ENCODE results near the gene EXOC7. TPM values are rescaled to one million over a fixed set of nuclear protein-coding genes. Genes with fewer than 3 reads are reported as not detected.
"Not testable (repeated sequence)": the region's sequence is repeated elsewhere in the genome, so short reads cannot be mapped to it uniquely, and the experiment has no call there.

EXOC7 gene
- total RNA-seq, 1 donor from 2014 or later: 93.3 TPM

DNA sequence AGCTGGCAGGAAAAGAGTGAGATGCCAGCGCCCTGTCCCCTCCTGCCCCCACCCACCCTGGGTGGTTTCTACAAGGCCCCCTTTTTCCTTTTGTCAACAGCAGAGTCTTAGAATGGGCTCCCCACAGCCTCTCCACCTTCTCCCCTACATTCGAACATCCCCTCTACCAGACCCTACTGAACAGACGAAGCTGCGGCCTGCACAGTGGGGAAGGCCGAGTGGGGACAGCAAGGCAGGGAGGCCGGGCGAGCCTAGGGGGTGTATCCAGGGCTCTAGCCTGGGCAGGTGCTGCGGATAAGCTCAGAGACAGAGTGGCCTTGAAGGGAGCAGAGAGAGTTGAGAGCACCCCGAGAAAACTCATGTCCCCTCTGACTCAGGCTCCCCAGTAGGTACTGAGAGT is 17.2 kb downstream of the EXOC7 start:
- DNase-seq: no peak

DNA sequence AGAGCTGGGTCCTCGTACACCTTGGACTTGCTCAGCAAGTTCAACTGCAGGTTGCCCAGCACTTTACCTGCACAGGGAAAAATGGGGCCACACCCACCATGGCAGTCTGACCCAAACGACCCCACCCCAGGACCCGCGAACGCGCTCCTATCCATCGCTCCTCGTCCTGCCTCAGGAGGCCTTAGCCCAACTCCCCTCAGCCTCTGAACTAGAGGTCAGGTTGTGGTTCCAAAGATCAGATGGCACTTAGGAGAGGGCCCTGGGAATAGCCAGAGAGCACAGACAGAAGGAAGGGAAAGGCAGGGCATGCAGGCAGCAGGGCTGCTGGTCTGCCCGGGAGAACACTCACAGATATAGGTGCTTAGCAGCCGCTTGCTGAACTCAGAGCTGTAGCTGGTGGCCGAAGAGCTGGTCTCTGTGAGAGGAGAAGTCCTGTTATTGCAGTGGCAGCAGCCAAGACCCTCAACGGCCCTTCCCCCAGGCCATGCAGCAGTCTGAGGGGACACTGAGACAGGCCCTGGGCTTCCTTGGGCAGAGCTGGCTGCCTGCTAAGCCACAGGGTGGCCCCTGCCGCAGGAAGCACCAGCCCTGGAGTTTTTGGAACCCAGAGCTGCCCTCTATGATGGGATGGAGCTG is 17.7 kb downstream of the EXOC7 start:
- no peak for DNase-seq

DNA sequence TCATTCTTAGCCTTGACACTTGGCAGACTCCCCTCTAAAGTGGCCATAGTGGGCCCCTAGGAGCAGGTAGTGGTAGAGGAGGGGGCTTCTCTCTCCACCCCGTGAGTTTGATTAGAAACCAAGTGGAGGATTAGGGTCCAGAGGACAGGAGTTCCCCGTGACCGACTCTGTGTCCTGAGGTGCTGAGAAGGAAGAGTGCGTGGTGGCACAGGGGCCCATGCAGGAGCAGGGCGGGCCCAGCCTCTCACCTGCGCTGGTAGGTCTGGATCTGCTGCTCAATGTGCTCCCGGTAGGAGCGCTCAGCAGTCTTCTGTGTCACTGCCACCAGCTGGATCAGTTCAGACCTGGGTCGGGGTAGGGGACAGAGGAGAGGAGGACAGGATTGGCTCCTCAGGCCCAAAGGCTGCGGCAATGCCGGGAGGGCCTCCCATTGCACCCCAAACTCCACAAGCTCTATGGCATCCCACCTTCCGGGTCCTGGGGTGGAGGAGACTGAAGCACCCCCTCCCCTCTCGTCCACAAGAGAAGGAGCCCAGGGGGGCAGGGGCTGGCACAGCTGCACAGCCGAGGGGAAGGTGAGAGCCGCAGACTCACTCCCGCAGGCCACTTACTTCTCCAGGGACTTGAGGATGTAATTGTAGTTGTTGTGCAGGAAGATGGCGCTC is 18.4 kb downstream of the EXOC7 start:
- DNase-seq: no peak

DNA sequence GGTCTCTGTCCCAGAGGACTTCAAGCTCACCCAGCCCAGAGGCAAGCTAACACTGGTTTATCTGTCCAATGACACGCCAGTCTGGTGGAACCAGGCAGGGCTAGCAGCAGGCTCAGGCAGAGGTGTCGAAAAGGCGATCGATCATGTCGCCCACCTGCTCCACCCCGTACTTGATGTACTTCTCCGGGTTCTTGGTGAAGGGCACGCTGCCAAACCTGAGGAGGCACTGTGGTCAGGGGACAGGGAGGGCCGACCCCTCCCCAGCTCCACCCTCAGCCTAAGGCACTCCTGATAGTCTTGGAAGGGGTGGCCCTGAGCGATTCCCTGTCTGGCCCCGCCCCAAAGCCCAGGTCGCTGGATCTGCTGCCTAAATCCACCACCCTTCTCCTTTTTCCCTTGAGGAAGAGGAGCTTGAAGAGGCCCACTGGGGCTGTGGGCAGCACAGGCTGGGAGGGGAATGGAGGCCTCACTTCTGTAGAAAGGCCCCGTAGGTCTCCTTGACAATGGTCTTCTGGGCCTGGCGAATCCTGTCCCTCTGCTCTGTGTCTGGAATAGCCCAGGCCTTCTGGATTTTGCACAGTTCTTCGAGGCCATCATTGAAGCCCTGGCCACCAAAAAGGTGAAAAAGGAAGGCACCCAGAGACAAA is 19.9 kb downstream of the EXOC7 start:
- no peak for DNase-seq

DNA sequence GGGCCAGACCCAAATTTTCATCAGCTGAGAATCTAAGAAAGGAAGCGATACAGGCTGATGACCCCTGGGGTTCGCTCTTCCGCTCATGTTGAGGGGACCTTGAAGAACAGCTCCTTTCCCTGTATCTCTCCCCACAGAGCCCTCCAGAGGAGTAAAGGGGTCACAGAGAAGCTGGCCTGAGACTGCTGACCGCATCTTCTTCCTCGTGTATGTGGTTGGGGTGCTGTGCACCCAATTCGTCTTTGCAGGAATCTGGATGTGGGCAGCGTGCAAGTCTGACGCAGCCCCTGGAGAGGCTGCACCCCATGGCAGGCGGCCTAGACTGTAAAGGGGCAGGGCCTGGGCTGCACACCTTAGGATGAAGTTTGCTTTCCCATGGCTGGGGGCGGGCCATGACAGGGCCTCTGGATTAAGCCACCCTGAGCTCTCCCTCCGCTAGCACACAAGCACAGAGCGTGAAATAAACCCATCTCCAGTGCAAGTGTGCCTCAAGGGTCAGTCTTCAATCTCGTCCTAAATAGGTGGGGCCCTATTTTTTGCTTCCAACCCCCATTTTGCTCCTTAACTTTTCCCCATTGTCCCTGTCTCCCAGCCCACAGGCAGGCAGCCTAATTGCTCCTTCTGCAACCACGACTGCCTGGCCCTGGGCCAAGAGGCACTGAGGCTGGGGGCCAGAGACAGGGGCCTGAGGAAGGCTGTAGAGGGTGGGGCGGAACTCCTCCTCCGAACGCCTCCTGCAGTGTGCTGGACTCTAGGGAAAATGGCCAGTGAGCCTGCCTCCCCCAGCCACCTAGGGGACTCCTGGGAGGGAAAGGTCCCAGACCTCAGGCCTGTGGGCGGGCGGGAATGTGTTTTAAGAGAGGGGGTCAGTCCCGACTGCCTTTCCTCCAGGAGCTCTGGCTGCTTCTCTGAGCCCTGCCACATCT is 21.0 kb downstream of the EXOC7 start:
- DNase-seq: no peak

DNA sequence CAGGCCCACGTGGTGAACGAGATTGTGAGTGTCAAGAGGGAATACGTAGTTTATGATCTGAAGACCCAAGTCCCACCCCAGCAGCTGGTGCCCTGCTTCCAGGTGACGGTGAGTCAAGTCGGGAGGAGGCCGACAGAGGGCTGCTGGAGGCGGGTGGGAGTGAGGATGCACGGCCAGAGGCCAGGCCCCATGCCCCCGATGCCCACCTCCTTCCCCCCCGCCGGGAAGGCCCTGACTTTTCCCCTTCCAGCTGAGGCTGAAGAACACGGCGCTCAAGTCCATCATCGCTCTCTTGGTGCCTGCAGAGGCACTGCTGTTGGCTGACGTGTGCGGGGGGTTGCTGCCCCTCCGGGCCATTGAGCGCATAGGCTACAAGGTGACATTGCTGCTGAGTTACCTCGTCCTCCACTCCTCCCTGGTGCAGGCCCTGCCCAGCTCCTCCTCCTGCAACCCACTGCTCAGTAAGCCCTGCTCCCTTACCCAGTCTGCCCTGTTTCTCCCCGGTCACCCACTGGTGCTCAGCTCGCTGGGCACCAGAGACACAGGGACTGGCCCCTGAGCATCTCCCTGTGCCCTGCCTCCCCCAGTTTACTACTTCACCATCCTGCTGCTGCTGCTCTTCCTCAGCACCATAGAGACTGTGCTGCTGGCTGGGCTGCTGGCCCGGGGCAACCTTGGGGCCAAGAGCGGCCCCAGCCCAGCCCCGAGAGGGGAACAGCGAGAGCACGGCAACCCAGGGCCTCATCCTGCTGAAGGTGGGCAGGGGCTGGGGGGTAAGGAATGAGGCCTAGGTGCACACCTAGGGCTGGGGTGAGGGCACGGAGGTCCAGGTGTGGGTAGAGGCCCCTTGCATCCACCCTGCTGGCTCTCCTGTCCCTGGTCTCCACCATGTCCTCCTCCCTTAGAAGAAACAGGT is 22.0 kb downstream of the EXOC7 start:
- no peak for DNase-seq

DNA sequence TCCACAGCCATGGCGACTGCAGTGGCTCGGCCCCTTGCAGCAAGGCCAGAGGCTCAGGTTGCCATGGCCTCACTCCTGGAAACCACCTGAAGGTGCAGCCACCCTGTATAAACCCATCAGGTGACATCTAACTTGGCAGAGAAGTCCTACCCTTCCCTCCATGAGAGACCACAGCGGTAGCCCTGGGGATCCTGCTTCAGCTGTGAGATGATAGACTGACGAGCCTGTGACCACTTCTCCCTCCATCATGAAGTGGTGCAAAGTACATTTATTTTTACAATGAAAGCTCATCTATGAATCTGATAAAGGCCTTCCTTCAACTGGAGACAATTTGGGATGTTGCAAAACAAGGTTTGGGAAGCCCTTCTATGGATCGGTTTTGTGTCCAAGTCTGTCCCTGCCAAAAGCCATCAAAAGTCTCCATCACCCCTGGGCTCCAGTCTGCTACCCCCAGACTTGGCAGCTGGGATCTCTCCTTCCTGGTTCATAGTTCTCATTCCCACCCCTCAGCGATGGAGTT is 22.8 kb downstream of the EXOC7 start:
- DNase-seq: no peak

DNA sequence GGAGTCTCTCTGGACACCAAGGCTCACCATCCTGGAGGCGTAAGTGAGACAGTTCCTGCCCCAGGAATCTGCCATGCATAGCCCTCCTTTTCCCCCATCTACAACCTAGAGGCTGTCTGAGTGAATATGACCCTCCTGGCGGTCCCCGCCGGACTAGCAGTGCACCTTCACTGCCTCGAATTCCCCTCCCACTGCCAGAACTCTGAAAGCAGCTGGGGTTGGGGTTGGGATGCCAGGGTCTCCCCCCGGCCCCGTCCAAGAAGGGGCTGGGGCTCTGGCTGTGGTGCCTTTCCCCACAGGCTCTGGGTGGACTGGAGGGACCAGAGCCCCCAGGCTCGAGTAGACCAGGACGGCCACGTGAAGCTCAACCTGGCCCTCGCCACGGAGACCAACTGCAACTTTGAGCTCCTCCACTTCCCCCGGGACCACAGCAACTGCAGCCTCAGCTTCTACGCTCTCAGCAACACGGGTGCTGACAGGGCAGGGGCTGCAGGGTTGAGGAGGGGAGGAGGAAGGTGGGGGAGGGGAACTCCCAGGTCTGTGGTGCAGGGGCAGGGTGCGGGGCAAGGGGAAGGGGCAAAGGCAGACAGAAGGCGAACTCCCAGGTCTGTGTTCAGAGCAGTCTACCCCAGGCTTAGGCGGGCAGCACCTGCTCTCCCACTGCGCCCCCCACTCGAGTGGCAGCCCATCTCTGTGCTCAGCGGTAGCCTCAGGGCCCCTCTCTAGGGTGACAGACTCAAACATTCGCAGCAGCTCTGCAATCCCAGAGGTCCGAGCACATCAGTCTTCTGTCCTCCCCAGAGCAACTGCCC is 23.4 kb downstream of the EXOC7 start:
- DNase-seq: no peak

DNA sequence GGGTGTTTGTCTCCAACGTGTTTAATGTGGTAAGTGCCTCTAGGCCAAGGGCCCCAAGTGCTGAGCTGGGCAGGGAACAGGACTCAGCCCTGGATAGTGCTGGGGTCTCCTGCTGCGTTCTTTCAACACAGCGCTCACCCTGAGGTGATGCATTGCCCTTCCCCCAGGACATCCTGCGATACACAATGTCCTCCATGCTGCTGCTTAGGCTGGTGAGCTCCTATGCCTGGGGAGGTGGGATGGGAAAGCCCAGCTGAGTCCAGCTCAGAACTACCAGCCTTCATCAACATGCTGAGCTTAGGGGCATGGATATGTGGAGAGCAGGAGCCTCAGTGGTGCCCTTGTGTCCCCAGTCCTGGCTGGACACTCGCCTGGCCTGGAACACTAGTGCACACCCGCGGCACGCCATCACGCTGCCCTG is 24.0 kb downstream of the EXOC7 start:
- no peak for DNase-seq

DNA sequence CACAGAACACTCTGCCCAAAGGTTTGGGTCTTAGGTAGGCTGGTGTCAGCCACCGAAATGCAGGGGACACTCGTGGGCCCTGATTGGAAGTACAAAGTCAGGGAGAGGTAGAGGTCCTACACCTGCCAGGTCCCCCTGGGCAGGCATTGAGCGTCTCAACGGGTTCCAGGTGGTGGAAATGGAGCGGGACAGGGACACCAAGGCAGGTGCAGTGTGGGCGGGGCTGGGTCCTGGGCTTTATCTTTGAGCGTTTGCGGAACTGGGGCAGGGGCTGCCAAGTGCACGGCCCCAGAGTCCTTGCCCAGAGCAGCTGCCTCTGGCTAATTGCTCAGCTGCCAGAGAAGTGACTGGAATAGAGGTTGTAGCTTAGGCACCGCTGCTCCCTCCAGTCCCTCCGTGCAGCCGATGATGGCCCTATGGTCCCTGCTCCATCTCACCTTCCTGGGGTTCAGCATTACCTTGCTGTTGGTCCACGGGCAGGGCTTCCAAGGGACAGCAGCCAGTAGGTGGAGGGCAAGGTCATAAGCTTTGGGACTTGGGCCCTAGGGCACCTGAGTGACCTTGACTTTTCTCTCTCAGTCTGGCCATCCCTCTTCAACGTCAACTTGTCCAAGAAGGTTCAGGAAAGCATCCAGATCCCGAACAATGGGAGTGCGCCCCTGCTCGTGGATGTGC is 24.6 kb downstream of the EXOC7 start, which contains the start of gene ZACN:
ZACN (plus strand) TSS at position 323 of the 675 bp plus-strand sequence; CDS start at position 406, 83 bp downstream.
- no peak for DNase-seq

DNA sequence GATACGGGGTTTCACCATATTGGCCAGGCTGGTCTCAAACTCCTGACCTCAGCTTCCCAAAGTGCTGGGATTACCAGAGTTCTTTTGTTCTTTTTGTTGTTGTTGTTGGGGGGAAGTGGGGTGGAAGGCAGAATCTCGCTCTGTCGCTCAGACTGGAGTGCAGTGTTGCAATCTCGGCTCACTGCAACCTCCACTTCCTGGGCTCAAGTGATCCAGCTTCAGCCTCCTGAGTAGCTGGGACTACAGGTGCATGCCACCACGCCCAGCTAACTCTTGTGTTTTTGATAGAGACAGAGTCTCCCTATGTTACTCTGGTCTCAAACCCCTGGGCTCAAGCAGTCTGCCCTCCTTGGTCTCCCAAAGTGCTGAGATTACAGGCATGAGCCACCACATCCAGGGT is 25.2 kb downstream of the EXOC7 start:
- DNase-seq: not testable (repeated sequence)

DNA sequence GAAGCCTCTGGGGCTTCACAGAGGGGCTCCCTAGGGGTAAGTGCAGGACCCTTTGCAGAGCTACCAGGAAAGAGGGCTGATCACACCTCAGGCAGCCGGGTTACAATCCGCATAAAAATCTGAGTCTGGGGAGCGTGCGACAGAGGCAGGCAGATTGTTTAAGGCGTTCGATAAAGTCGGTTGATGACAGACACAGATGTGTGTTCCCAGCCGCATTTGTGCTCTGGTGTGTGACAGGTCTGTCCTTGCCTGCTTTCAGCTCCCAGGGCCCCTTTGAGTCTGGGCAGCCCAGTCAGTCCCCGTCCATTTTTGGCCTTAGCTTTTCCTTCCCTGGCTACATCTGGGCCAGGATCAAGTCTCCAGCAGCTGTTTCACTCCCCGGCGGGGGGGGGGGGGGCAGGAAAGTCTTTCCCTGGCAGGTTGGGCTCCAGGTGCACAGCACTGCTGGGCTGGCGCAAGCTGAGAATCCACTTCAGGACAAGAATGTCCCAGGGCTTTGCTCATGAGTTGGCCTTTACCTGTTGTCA is 25.9 kb downstream of the EXOC7 start:
- no peak for DNase-seq

DNA sequence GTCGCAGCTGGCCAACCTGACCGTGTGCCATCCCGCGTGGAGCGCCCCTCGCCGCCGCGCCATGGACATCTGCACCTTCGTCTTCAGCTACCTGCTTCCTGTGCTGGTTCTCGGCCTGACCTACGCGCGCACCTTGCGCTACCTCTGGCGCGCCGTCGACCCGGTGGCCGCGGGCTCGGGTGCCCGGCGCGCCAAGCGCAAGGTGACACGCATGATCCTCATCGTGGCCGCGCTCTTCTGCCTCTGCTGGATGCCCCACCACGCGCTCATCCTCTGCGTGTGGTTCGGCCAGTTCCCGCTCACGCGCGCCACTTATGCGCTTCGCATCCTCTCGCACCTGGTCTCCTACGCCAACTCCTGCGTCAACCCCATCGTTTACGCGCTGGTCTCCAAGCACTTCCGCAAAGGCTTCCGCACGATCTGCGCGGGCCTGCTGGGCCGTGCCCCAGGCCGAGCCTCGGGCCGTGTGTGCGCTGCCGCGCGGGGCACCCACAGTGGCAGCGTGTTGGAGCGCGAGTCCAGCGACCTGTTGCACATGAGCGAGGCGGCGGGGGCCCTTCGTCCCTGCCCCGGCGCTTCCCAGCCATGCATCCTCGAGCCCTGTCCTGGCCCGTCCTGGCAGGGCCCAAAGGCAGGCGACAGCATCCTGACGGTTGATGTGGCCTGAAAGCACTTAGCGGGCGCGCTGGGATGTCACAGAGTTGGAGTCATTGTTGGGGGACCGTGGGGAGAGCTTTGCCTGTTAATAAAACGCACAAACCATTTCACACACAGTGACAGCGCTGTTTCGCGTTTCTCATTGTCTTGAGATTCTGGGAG is 26.6 kb downstream of the EXOC7 start:
- no peak for DNase-seq

DNA sequence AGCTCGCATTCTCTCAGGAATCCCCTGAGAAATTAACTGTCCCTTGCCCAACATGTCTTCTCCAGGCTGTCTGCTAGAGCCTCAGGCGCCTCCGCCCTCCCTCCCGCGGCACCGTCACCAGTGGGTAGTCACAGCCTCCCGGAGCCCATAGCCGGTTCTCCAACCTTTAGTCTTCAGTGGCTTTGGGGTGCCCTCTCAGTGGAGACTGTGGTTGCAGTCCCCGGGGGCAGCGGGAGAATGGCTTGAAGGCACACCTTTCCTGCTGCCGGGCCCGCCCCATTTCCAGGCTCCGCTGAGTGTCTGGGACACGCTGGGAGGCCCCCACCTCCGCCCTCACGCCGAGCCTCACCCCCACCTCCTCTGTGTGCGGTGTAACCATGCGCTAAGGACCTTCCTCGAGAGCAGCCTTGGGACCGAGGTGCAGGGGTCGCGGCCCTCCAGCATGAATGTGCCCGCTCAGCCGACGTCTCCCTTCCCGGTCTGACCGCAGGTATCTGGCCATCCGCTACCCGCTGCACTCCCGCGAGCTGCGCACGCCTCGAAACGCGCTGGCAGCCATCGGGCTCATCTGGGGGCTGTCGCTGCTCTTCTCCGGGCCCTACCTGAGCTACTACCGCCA is 27.3 kb downstream of the EXOC7 start:
- no peak for DNase-seq

DNA sequence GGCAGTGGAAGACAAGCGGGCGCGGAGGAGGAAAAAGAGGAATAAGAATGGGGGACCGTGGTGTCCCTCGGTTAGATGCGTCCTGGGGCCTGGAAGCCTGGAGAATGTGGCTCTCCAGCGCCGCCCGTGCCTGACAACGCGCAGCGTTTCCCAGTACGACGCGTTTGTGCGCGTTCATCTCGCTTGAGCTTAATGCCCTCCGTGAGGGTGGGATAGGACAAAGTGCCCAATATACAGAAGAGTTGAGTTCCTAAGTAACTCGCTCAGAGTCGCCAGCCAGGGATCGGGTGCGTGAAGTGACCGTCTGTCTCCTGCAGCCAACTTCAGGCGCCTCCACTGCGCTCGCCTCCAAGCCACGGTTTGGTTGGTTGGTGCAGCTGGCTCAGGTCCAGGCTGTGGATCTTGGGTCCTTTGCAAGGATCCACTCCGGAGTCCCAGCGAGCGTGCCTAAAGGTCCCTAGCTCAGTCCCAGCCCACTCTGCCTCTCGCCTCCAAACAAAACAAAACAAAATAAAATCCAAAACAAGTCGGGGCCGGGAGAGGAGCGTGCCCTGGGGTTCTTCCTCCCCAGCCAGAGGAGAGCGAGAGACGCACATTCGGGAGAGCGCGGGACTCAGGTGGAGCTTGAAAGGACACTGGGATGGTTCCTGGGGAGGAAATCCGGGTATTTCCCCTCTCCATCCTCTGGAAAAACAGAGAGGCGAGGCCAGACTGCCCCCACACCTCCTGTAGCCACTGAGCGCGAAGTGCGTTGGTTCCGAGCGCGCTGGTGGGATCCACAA is 28.0 kb downstream of the EXOC7 start:
- DNase-seq: no peak

DNA sequence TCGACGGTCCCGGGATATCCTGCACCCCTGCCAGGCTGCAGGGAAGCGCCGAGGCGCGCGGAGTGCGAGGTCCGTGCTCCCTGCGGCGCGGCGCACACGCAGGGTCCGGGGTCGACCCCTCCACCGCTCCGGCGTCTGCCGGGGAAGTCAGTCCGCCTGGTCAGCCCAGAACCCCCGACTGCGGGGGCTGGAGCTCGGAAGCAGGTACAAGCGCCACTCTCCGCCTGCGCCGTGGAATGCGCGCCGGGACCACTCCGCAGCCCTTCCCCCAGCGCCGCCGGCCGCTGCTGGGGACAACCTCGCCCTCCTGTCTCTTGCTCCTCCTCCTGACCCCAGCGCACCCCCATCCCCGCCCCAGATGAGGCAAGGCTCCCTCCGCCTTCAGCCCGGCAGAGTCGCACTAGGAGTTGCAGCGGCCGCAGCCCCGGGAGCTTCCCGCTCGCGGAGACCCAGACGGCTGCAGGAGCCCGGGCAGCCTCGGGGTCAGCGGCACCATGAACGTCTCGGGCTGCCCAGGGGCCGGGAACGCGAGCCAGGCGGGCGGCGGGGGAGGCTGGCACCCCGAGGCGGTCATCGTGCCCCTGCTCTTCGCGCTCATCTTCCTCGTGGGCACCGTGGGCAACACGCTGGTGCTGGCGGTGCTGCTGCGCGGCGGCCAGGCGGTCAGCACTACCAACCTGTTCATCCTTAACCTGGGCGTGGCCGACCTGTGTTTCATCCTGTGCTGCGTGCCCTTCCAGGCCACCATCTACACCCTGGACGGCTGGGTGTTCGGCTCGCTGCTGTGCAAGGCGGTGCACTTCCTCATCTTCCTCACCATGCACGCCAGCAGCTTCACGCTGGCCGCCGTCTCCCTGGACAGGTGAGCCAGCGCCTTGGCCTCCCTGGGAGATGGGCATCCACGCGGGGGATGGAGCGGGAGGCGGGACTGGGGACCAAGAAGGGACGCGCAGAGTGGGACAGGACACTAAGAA is 28.9 kb downstream of the EXOC7 start, which contains the start of gene GALR2:
GALR2 (plus strand) TSS at position 392 of the 974 bp plus-strand sequence; CDS start at position 495, 103 bp downstream.
- DNase-seq: no peak

Measured in occipital lobe (tissue), 2 donors.